Measurements from ENCODE around the gene C11orf68. TPM values are rescaled to one million over a fixed set of nuclear protein-coding genes. Genes with fewer than 3 reads are reported as not detected.

C11orf68 gene
- total and polyA plus RNA-seq, 9 of the 15 experiments (the other 6 are each of a cell fraction or from before 2014, with no cell fraction given), result 3.6 to 35.9 (median 12.8) TPM

- TF ChIP-seq PTTG1 (tag; IDR thresholded peaks at IDR 0.05; ENCODE audit: low read depth), result no peak
- TF ChIP-seq PHTF2 (CRISPR knock-in tag; IDR thresholded peaks at IDR 0.05), result no peak
- TF ChIP-seq POLR3A (IDR thresholded peaks at IDR 0.05; ENCODE audit: borderline replicate concordance, extremely low read depth, insufficient read depth, insufficient read length), result no peak
- TF ChIP-seq ZBTB26 (CRISPR knock-in tag; IDR thresholded peaks at IDR 0.05), result no peak
- TF ChIP-seq GATAD2A (IDR thresholded peaks at IDR 0.05), result no peak
- no peak for TF ChIP-seq HES1 (IDR thresholded peaks at IDR 0.05; ENCODE audit: low read depth)
- no peak for TF ChIP-seq SMAD1 (IDR thresholded peaks at IDR 0.05; ENCODE audit: low read depth, low read length, partially characterized antibody)
- no peak for TF ChIP-seq ZHX1 (conservative IDR thresholded peaks at IDR 0.05; ENCODE audit: low read length)
- TF ChIP-seq COPS2 (conservative IDR thresholded peaks at IDR 0.05), result no peak
- TF ChIP-seq BHLHE40 (IDR thresholded peaks at IDR 0.05; ENCODE audit: low read length), result no peak
- TF ChIP-seq CTBP1 (IDR thresholded peaks at IDR 0.05; ENCODE audit: borderline replicate concordance), result no peak
- TF ChIP-seq ZBTB49 (CRISPR knock-in tag; IDR thresholded peaks at IDR 0.05; ENCODE audit: borderline replicate concordance), result no peak
- TF ChIP-seq NR2C2 (CRISPR knock-in tag; IDR thresholded peaks at IDR 0.05), result no peak
- 0 out of 2 replicates have a peak, but pooled peaks have one; percentile 61 for TF ChIP-seq NR2C2 (tag; IDR thresholded peaks at IDR 0.05)
- TF ChIP-seq SPI1 (IDR thresholded peaks at IDR 0.05; ENCODE audit: borderline replicate concordance, low read depth, low read length), result no peak
- no peak for TF ChIP-seq ZNF280A (IDR thresholded peaks at IDR 0.05; ENCODE audit: low read depth, partially characterized antibody)
- no peak for TF ChIP-seq TFAM (CRISPR knock-in tag; conservative IDR thresholded peaks at IDR 0.05)
- TF ChIP-seq ZBTB8A (IDR thresholded peaks at IDR 0.05; ENCODE audit: partially characterized antibody), result no peak
These were observed at the start of gene C11orf68 (continued) for GRCh38 chr11:65918211-65919140.
